ENCODE results near the gene SH3BP1.
"Not testable (repeated sequence)": the region's sequence is repeated elsewhere in the genome, so short reads cannot be mapped to it uniquely, and the experiment has no call there.

The SH3BP1 gene

GRCh38 chr22:37681001-37681424 is 41.5 kb downstream of the SH3BP1 start:
- DNase-seq, result no peak

GRCh38 chr22:37681556-37682049 is 42.1 kb downstream of the SH3BP1 start:
- peak; percentile 82 for DNase-seq

DNA sequence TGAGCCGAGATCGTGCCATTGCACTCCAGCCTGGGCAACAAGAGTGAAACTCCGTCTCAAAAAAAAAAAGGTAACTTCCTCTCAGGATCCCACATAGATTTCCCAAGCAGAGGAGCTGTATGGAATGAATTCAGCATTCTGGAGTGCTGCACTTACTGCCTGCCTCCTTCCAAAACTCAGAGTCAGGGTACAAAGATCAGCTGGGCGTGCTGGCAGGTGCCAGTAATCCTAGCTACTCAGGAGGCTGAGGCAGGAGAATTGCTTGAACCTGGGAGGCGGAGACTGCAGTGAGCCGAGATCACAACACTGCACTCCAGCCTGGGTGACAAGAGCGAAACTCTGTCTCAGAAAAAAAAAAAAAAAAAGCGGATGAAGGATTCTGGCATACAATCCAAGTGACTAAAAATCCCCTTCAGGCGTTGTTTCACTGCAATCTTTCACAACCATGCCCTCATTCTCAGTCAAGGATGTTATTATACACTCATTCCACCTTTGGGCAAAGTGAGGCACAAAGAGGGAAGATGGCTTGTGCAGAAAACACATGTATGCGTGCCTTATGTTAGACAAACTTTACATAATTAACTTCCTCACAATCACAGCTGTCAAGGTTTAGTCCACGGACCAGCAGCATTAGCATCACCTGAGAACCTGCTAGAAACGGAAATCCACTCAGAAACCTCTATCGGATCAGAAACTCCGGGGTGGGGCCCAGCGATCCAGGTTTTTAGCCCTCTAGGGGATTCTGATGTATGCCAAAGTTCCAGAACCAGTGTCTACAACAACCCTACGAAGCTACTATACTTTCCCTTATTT is 45.5 kb downstream of the SH3BP1 start:
- DNase-seq, result no peak

DNA sequence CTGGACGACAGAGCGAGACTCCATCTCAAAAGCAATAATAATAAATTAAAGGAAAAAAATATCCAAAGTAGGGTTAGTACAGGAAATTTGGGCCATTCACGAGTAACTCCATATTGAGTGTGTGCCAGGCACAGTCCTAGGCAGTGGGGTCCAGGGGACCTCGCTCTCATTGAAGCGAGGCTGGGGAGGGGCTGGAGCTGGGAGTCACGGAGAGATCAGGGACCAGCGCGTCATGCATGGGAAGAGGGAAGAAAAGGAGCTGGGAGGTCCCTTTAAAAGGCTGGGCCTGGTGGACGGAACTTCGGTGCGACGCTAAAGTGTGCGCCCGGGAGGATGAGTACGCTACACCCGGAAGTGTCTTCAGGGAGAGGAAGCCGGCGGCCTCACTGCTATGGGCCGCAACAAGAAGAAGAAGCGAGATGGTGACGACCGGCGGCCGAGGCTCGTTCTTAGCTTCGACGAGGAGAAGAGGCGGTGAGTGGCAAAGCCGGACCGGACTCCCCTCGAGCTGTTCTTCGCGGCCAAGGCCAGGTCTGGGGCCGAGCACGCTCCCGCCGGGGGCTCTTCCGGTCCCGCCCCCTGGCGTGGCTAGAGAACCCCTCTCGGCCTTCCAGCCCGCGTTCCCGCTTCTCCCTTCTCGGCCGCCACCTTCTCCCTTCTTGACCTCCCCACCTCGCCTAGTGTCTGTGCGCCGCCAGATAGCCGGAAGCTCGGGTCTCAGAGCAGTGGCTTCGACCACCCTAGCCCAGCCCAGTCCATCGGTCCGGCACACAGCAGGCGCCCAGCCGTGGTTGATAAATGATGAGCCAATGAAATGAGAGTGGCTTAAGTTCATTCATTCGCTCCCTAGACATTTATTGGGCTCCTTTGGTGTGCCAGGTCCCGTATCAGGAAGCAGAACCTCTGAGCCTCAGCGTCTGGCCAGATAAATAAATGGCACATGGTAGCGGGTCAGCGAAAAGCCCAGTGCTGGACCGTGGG is 46.8 kb downstream of the SH3BP1 start, which contains the start of gene NOL12:
Gene NOL12 (plus strand): TSS at position 342 of the 981 bp plus-strand sequence. CDS start 50 bp downstream, at position 392.
- peak; percentile 86 for DNase-seq

- DNase-seq, result no peak
These were observed 50.9 kb downstream of the SH3BP1 start for GRCh38 chr22:37690407-37690806.

DNA sequence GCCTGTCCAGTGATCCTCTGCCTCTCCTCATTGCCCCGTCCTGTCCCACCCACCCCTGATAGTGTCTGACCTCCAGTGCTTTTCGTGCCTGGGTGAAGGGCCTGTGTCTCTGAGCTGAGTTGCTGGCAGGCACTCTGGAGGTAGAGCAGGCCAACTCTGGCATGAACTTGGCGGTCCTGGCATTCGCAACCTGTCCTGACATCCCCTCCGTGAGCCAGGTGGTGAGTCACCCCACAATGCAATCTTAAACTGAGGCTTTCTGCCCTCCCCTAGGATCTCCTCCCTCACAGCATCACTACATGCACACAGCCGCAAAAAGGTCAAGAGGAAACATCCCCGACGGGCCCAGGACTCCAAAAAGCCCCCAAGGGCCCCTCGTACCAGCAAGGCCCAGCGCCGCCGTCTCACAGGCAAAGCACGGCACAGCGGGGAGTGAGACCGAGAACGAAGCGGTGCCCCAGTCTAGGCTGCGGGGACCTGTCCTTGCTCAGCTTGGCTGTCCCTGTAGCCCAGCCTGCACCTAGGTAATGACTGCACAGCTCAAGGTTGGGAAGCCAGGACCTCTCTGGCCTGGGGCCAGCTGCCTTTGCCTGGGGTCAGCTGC is 51.5 kb downstream of the SH3BP1 start:
- DNase-seq, result no peak

- no peak for DNase-seq
These were observed 53.3 kb downstream of the SH3BP1 start for GRCh38 chr22:37692627-37693285.

DNA sequence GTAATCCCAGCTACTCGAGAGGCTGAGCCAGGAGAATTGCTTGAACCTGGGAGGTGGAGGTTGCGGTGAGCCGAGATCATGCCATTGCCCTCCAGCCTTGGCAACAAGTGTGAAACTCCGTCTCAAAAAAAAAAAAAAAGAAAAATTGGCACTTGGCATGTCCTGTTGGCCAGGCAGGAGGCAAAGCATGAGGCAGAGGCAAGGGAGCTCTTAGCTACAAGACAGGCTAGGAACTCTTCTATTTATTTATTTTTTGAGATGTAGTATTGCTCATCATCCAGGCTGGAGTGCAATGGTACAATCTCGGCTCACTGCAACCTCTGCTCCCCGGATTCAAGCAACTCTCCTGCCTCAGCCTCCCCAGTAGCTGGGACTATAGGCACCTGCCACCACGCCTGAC is 54.7 kb downstream of the SH3BP1 start:
- DNase-seq, result not testable (repeated sequence)

DNA sequence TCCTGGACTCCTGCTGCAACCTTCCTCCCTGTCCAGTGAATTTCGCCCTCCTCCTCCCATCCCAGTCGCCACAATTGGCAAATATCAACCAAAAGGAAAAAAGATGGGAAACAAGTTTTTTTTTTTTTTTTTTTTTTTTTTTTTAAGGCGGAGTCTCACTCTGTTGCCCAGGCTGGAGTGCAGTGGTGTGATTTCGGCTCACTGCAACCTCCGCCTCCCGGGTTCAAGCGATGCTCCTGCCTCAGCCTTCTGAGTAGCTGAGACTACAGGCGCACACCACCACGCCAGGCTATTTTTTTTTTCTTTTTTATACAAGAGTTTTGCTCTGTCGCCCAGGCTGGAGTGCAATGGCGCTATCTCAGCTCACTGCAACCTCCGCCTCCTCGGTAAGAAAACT is 56.8 kb downstream of the SH3BP1 start:
- DNase-seq, result not testable (repeated sequence)

DNA sequence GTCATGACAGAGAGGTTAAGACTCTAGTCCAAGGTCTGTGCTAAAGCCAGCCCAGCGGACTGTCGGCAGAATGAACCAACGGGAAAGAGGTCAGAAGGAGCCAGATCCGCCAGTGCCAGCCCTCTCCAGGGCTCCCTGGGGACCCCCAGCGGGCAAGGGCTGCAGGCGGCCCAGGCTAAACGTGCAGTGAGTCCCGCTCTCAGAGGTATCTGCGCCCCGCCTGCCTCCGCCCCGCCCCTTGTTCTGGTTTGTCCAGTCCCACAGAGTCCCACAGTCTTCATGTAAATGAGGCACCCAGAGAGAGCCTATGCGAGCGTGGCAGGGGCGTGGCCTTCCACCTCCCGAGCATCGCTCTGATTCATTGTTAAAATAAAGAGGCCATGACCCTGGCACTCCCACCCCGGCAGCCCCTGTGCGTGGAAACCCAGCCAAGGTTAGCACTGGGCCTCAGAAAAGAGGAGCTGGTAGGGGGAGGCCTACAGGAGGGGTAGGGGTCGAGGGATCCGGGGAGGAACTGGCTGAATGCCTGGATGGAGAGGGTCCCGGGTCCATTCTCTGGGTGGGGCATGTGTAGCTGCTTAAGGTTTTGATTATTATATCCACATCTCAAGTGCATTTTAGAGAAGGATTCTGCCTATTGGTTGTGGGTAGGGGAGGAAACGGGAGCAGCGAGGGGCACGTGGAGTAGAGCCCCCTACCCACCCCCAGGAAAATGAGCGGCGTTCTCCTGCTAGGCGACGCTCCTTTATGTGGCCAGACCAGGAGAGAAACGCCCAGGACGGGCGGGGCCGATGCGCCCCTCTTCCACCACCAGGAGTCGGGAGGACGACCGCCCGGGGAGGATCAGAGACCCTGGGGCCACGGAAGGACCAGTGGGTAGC is 57.4 kb downstream of the SH3BP1 start, which contains the start of gene TRIOBP:
Gene TRIOBP (plus strand): TSS at position 392 of the 881 bp plus-strand sequence. CDS start 4,318 bp downstream, outside the sequence.
- DNase-seq, result peak; percentile 86

GRCh38 chr22:37697538-37697835 is 58.0 kb downstream of the SH3BP1 start:
- no peak for DNase-seq

DNA sequence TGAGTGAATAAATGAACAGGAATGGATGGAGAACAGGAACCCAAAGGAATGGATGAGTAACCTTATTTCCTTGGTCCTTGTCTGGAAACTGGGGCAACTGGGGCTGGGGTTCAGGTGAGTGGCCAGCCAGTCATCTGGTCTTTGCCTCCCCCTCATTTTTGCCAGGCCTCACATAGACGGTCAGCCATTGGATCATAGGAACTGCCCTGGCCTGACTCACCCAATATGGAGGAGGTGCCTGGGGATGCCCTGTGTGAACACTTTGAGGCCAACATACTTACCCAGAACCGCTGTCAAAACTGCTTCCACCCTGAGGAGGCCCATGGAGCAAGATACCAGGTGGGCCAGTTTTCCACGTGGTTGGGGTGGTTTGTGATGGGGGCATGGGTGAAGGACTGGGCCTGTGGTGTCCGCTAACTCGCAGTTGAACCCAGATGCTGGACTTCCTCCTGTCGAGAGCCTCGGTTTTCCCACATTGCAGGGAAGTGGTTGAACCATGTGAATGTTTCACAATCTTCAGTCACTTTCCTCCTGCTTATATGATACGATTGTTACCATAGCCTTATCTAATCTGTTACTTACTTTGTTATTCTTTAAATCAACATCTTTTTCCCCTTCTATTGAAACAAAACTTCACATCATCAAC is 61.8 kb downstream of the SH3BP1 start:
- no peak for DNase-seq

- no peak for DNase-seq
These were observed 64.4 kb downstream of the SH3BP1 start for GRCh38 chr22:37703906-37704305.

DNA sequence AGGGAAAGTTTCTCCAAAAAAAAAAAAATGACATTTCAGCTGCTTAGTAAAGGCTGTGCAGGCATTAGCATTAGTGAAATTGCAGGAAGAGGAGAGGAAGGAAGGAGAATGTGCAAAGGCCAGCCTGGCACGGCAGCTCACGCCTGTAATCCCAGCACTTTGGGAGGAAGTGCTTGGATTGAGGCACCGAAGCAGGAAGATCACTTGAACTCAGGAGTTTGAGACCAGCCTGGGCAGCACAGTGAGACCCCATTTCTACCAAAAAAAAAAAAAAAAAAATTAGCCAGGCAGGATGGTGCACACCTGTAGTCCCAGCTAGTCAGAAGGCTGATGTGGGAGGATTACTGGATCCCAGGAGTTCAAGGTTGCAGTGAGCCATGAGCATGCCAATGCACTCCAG is 65.2 kb downstream of the SH3BP1 start:
- no peak for DNase-seq

GRCh38 chr22:37705205-37705604 is 65.7 kb downstream of the SH3BP1 start:
- no peak for DNase-seq
